OCI-LY1 (cell line): ENCODE results near the gene SNPH.
"Not testable (repeated sequence)": the region's sequence is repeated elsewhere in the genome, so short reads cannot be mapped to it uniquely, and the experiment has no call there.

ENCODE experiments used
- H2AFZ ChIP-seq: fragments of 200-600 bp; sonication (generic), shearing (Covaris generic); 2 replicates; pipeline ENCODE4 v1.6.0; 2014; ENCODE audit warnings: antibody characterized with exemption, mild to moderate bottlenecking, low read length
- H3F3A ChIP-seq: fragments of 200-600 bp; sonication (generic), shearing (Covaris generic); 2 replicates; pipeline ENCODE4 v1.6.0; 2014; ENCODE audit warnings: mild to moderate bottlenecking, antibody characterized with exemption, low read length, moderate library complexity; ENCODE audit not compliant: insufficient read depth
- H3K27ac ChIP-seq: fragments of 200-600 bp; sonication (generic); 2 replicates; pipeline ENCODE4 v1.5.1; 2014; ENCODE audit warnings: low read length, mixed run types, mild to moderate bottlenecking, low read depth; ENCODE audit not compliant: poor library complexity, severe bottlenecking
- H3K27me3 ChIP-seq: fragments of 200-600 bp; sonication (generic); 2 replicates; pipeline ENCODE4 v1.6.0; 2014; ENCODE audit warnings: antibody characterized with exemption, mild to moderate bottlenecking, low read length, moderate library complexity; ENCODE audit not compliant: insufficient read depth
- H3K36me3 ChIP-seq: fragments of 200-600 bp; sonication (generic); 2 replicates; pipeline ENCODE4 v1.6.1; 2014; ENCODE audit warnings: mild to moderate bottlenecking, antibody characterized with exemption, low read length, moderate library complexity, mixed read lengths; ENCODE audit not compliant: insufficient read depth
- H3K4me1 ChIP-seq: fragments of 200-600 bp; sonication (generic); 2 replicates; pipeline ENCODE4 v1.5.1; 2014; ENCODE audit warnings: mild to moderate bottlenecking, low read length, moderate library complexity; ENCODE audit not compliant: insufficient read depth, severe bottlenecking
- H3K4me2 ChIP-seq: fragments of 200-600 bp; sonication (generic), shearing (Covaris generic); 2 replicates; pipeline ENCODE4 v1.6.1; 2014; ENCODE audit warnings: low read length
- H3K4me3 ChIP-seq: fragments of 200-600 bp; sonication (generic); 2 replicates; pipeline ENCODE4 v1.5.1; 2014; ENCODE audit warnings: low read length, low read depth, mild to moderate bottlenecking, mixed read lengths; ENCODE audit not compliant: poor library complexity, severe bottlenecking
- H3K79me2 ChIP-seq: fragments of 200-600 bp; shearing (Covaris generic); 2 replicates; pipeline ENCODE4 v1.6.1; 2016; ENCODE audit warnings: mixed run types, low read length, mixed read lengths; ENCODE audit not compliant: insufficient read depth
- H3K9ac ChIP-seq: fragments of 200-600 bp; sonication (generic), shearing (Covaris generic); 2 replicates; pipeline ENCODE4 v1.6.1; 2014; ENCODE audit warnings: mild to moderate bottlenecking, low read length, mixed read lengths
- H3K9me2 ChIP-seq: fragments of 200-600 bp; sonication (generic), shearing (Covaris generic); 2 replicates; pipeline ENCODE4 v1.6.1; 2014; ENCODE audit warnings: low read depth, mild to moderate bottlenecking, low read length, mixed read lengths
- H3K9me3 ChIP-seq: fragments of 200-600 bp; shearing (Covaris generic); 2 replicates; pipeline ENCODE4 v1.6.1; 2014; ENCODE audit warnings: low read length, mixed read lengths
- H4K20me1 ChIP-seq: fragments of 200-600 bp; sonication (generic), shearing (Covaris generic); 2 replicates; pipeline ENCODE4 v1.6.0; 2016; ENCODE audit warnings: mild to moderate bottlenecking, low read length; ENCODE audit not compliant: insufficient read depth
- EZH2 ChIP-seq: fragments of 200-600 bp; sonication (generic), shearing (Covaris generic); IDR thresholded peaks from 2 replicates; pipeline ENCODE4 v1.8.0; 2017; ENCODE audit warnings: borderline replicate concordance, mixed run types, mild to moderate bottlenecking, antibody characterized with exemption, low read length, moderate library complexity, mixed read lengths
- TF ChIP-seq, protein P1 (sequence below): fragments of 200-600 bp; sonication (generic), shearing (Covaris generic); IDR thresholded peaks from 2 replicates; pipeline ENCODE4 v1.5.1; 2017; ENCODE audit warnings: mild to moderate bottlenecking, antibody characterized with exemption, low read length, moderate library complexity, mixed read lengths

SNPH gene

DNA sequence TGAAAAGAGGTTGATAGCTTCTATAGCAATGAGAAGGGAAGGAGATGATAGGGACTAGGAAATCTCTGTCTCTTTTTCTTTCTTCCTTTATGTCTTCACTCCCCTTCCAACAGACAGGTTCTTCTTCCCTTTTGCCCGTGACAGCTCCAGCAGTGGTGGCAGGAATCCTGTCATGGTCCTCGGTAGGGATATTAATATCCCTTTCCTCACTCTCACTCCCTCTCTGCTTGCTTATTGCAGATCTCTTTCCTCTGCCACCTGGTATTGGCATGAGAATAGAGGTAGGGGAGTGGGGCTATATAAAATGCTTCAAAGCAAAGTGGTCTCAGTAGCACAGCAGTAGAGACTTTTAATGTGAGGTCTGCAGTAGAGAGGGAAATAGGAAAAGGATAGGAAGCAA, 20.5 kb upstream of the SNPH start:
- Histone ChIP-seq H2AFZ (no peak overlapping the region), H3K36me3 (no peaks in the 10 kb centered on the region), H3K79me2 (no peaks in the 10 kb centered on the region), H3K4me2 (no peak overlapping the region), H3K27ac (no peak overlapping the region), H4K20me1 (no peaks in the 10 kb centered on the region), H3K4me3 (no peak overlapping the region), H3K4me1 (no peaks in the 10 kb centered on the region), H3K9me2 (no peaks in the 10 kb centered on the region), H3K27me3 (no peaks in the 10 kb centered on the region), H3K9ac (no peak overlapping the region), H3K9me3 (no peaks in the 10 kb centered on the region), H3F3A (no peaks in the 10 kb centered on the region)
- TF ChIP-seq, protein P1, sequence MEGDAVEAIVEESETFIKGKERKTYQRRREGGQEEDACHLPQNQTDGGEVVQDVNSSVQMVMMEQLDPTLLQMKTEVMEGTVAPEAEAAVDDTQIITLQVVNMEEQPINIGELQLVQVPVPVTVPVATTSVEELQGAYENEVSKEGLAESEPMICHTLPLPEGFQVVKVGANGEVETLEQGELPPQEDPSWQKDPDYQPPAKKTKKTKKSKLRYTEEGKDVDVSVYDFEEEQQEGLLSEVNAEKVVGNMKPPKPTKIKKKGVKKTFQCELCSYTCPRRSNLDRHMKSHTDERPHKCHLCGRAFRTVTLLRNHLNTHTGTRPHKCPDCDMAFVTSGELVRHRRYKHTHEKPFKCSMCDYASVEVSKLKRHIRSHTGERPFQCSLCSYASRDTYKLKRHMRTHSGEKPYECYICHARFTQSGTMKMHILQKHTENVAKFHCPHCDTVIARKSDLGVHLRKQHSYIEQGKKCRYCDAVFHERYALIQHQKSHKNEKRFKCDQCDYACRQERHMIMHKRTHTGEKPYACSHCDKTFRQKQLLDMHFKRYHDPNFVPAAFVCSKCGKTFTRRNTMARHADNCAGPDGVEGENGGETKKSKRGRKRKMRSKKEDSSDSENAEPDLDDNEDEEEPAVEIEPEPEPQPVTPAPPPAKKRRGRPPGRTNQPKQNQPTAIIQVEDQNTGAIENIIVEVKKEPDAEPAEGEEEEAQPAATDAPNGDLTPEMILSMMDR, result no peak
- no peak for TF ChIP-seq EZH2

DNA sequence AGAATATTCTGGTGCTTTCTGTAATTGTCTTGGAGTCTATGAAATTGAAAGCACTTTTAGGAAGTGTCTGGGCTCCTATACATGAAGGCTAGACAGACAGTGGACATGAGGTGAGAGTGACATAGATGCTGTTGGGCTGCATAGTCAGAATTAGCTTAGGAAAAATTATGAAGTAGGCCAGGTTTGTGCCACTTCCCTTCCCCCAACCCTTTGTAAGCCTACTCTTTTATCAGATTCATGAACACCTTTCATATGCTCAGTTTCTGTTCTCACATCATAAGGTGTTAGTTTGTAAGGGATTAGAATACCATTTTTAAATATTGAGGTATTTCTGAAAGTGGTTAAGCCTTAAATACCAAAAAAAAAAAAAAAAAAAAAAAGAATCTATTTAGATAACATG, 18.4 kb upstream of the SNPH start:
- H2AFZ ChIP-seq, result no peak overlapping the region
- no peak for TF ChIP-seq EZH2
- TF ChIP-seq, protein P1, result no peak
- no peaks in the 10 kb centered on the region for H3K79me2 ChIP-seq
- no peaks in the 10 kb centered on the region for H3K4me1 ChIP-seq
- no peak overlapping the region for H3K4me3 ChIP-seq
- H4K20me1 ChIP-seq, result no peaks in the 10 kb centered on the region
- no peaks in the 10 kb centered on the region for H3F3A ChIP-seq
- no peaks in the 10 kb centered on the region for H3K36me3 ChIP-seq
- no peak overlapping the region for H3K4me2 ChIP-seq
- H3K9ac ChIP-seq, result no peak overlapping the region
- H3K27me3 ChIP-seq, result no peaks in the 10 kb centered on the region
- H3K9me2 ChIP-seq, result no peaks in the 10 kb centered on the region
- no peaks in the 10 kb centered on the region for H3K9me3 ChIP-seq
- H3K27ac ChIP-seq, result no peak overlapping the region

DNA sequence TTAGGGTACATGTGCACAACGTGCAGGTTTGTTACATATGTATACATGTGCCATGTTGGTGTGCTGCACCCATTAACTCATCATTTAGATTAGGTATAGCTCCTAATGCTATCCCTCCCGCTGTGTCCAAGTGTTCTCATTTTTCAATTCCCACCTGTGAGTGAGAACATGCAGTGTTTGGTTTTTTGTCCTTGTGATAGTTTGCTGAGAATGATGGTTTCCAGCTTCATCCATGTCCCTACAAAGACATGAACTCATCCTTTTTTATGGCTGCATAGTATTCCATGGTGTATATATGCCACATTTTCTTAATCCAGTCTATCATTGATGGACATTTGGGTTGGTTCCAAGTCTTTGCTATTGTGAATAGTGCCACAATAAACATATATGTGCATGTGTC, 15.8 kb upstream of the SNPH start:
- H3K4me2 ChIP-seq, H4K20me1 ChIP-seq, H3K9me3 ChIP-seq, H3F3A ChIP-seq, H3K36me3 ChIP-seq, H3K27me3 ChIP-seq, H3K27ac ChIP-seq, H2AFZ ChIP-seq, H3K9ac ChIP-seq, H3K4me3 ChIP-seq, H3K9me2 ChIP-seq, H3K79me2 ChIP-seq, H3K4me1 ChIP-seq: not testable (repeated sequence)

- Histone ChIP-seq H3F3A (no peaks in the 10 kb centered on the region), H2AFZ (no peak overlapping the region), H3K4me1 (no peaks in the 10 kb centered on the region), H3K4me2 (no peak overlapping the region), H3K4me3 (no peak overlapping the region), H4K20me1 (no peaks in the 10 kb centered on the region), H3K9me2 (no peaks in the 10 kb centered on the region), H3K79me2 (no peaks in the 10 kb centered on the region), H3K27me3 (no peaks in the 10 kb centered on the region), H3K27ac (no peak overlapping the region), H3K9ac (no peak overlapping the region), H3K36me3 (no peaks in the 10 kb centered on the region), H3K9me3 (no peaks in the 10 kb centered on the region)
- TF ChIP-seq, protein P1, result no peak
- no peak for TF ChIP-seq EZH2
Observed at GRCh38 chr20:1252416-1252815, 13.7 kb upstream of the SNPH start.
